Measurements from ENCODE around the gene C6orf52. TPM values are rescaled to one million over a fixed set of nuclear protein-coding genes. Genes with fewer than 3 reads are reported as not detected.

The C6orf52 gene
- total and polyA plus RNA-seq, 2 of the 13 experiments (the other 11 are each of a cell fraction or from before 2014, with no cell fraction given): 0.50 to 0.53 TPM

- peak; percentile 86 for TF ChIP-seq ZBTB26 (CRISPR knock-in tag; IDR thresholded peaks at IDR 0.05; ENCODE audit: borderline replicate concordance)
- peak; percentile 89 for TF ChIP-seq ZSCAN31 (CRISPR knock-in tag; IDR thresholded peaks at IDR 0.05; ENCODE audit: low read depth)
- 0 out of 2 replicates have a peak, but pooled peaks have one; percentile 19 for TF ChIP-seq TBP (CRISPR knock-in tag; IDR thresholded peaks at IDR 0.05)
- TF ChIP-seq KDM4B (CRISPR knock-in tag; IDR thresholded peaks at IDR 0.05): no peak; the same call in 1 of the 2 replicates
- TF ChIP-seq POGK (CRISPR knock-in tag; conservative IDR thresholded peaks at IDR 0.05): peak; percentile 90
- TF ChIP-seq ZBTB25 (CRISPR knock-in tag; IDR thresholded peaks at IDR 0.05): peak; percentile 100
- TF ChIP-seq TAF1 (CRISPR knock-in tag; IDR thresholded peaks at IDR 0.05): peak; percentile 97
- TF ChIP-seq GTF3A (CRISPR knock-in tag; conservative IDR thresholded peaks at IDR 0.05): peak; percentile 98
- TF ChIP-seq AGO1 (IDR thresholded peaks at IDR 0.05; ENCODE audit: low read depth, low read length, poor library complexity, severe bottlenecking): peak; percentile 71
- TF ChIP-seq ETV5 (CRISPR knock-in tag; IDR thresholded peaks at IDR 0.05; ENCODE audit: borderline replicate concordance): peak; percentile 91
- 0 out of 2 replicates have a peak, but pooled peaks have one; percentile 62 for TF ChIP-seq ZNF572 (CRISPR knock-in tag; IDR thresholded peaks at IDR 0.05)
- TF ChIP-seq SKIL (CRISPR knock-in tag; IDR thresholded peaks at IDR 0.05; ENCODE audit: borderline replicate concordance): peak; percentile 86
- TF ChIP-seq PRDM4 (CRISPR knock-in tag; IDR thresholded peaks at IDR 0.05; ENCODE audit: borderline replicate concordance): 0 out of 2 replicates have a peak, but pooled peaks have one; percentile 25
- TF ChIP-seq ZNF513 (CRISPR knock-in tag; conservative IDR thresholded peaks at IDR 0.05): no peak
- TF ChIP-seq NFYC (CRISPR knock-in tag; IDR thresholded peaks at IDR 0.05): peak; percentile 64
Observed at GRCh38 chr6:10722820-10723566, 28.6 kb upstream of the C6orf52 start, which contains the start of gene TMEM14C (continued).
